Hematopoietic multipotent progenitor cell treated with erythropoietin and hydrocortisone succinate and interleukin-3 and kit ligand, for 4 days (in vitro differentiated cells): Measurements from ENCODE around the gene EEF1AKMT3.
"Not testable (repeated sequence)": the region's sequence is repeated elsewhere in the genome, so short reads cannot be mapped to it uniquely, and the experiment has no call there.

ENCODE experiments used
- DNase-seq: peaks from one replicate; pipeline ENCODE4 v3.0.0-alpha.2; 2015

The EEF1AKMT3 gene

GRCh38 chr12:57766464-57767304 is 5.7 kb upstream of the EEF1AKMT3 start, which contains the start of gene CYP27B1:
CYP27B1 (minus strand) TSS chr12:57767078; CDS start chr12:57767041, 37 bp downstream.
- DNase-seq: peak; percentile 49

GRCh38 chr12:57767305-57767698 is 5.1 kb upstream of the EEF1AKMT3 start:
- DNase-seq: no peak

- DNase-seq: no peak
Observed at GRCh38 chr12:57767876-57768275, 4.5 kb upstream of the EEF1AKMT3 start.

GRCh38 chr12:57769594-57769993 is 2.8 kb upstream of the EEF1AKMT3 start:
- no peak for DNase-seq

GRCh38 chr12:57770734-57771133 is 1.7 kb upstream of the EEF1AKMT3 start:
- DNase-seq: no peak

- peak; percentile 98 for DNase-seq
Observed at GRCh38 chr12:57771236-57771872, 1.1 kb upstream of the EEF1AKMT3 start.

- peak; percentile 99 for DNase-seq
Observed at GRCh38 chr12:57771873-57772428, 463 bp upstream of the EEF1AKMT3 start, which contains the start of gene METTL1. METTL1 (minus strand) TSS chr12:57772105; CDS start chr12:57772083, 22 bp downstream.

- not testable (repeated sequence) for DNase-seq
Observed at GRCh38 chr12:57774634-57775033, 2.2 kb downstream of the EEF1AKMT3 start.

- DNase-seq: no peak
Observed at GRCh38 chr12:57775044-57775443, 2.6 kb downstream of the EEF1AKMT3 start.

GRCh38 chr12:57775563-57776246 is 3.3 kb downstream of the EEF1AKMT3 start:
- DNase-seq: peak; percentile 51

GRCh38 chr12:57776247-57776587 is 3.8 kb downstream of the EEF1AKMT3 start:
- no peak for DNase-seq

GRCh38 chr12:57777367-57777766 is 5.0 kb downstream of the EEF1AKMT3 start:
- no peak for DNase-seq

GRCh38 chr12:57777911-57778310 is 5.5 kb downstream of the EEF1AKMT3 start:
- DNase-seq: no peak

- DNase-seq: no peak
Observed at GRCh38 chr12:57779736-57780135, 7.3 kb downstream of the EEF1AKMT3 start.

GRCh38 chr12:57780284-57780897 is 8.0 kb downstream of the EEF1AKMT3 start:
- DNase-seq: no peak

- peak; percentile 60 for DNase-seq
Observed at GRCh38 chr12:57781244-57781643, 8.8 kb downstream of the EEF1AKMT3 start.

- no peak for DNase-seq
Observed at GRCh38 chr12:57781801-57782200, 9.4 kb downstream of the EEF1AKMT3 start.

GRCh38 chr12:57782243-57782607 is 9.8 kb downstream of the EEF1AKMT3 start:
- no peak for DNase-seq

- peak; percentile 98 for DNase-seq
Observed at GRCh38 chr12:57782608-57783465, 10.4 kb downstream of the EEF1AKMT3 start, which contains the start of gene TSFM. TSFM (plus strand) TSS chr12:57782787; CDS start chr12:57782802, 15 bp downstream.

GRCh38 chr12:57783466-57783801 is 11.0 kb downstream of the EEF1AKMT3 start:
- no peak for DNase-seq

GRCh38 chr12:57783861-57784260 is 11.4 kb downstream of the EEF1AKMT3 start:
- no peak for DNase-seq

- no peak for DNase-seq
Observed at GRCh38 chr12:57793920-57794319, 21.5 kb downstream of the EEF1AKMT3 start.
